D721Med (cell line): ENCODE results near the gene OXSR1.

ENCODE experiments used
- DNase-seq: peaks from one replicate; pipeline ENCODE4 v3.0.0; 2011; ENCODE audit warnings: low spot score; ENCODE audit not compliant: insufficient read length
- FAIRE-seq: peaks from 2 replicates; lab custom pipeline; 2011; peaks lifted over from hg19 to GRCh38; lab: Jason Lieb, UNC
- CTCF ChIP-seq: IDR thresholded peaks from 2 replicates; pipeline ENCODE4 v1.5.1; 2012; ENCODE audit warnings: mild to moderate bottlenecking, control low read depth; ENCODE audit not compliant: insufficient read depth; ENCODE audit errors: missing control alignments

The OXSR1 gene

DNA sequence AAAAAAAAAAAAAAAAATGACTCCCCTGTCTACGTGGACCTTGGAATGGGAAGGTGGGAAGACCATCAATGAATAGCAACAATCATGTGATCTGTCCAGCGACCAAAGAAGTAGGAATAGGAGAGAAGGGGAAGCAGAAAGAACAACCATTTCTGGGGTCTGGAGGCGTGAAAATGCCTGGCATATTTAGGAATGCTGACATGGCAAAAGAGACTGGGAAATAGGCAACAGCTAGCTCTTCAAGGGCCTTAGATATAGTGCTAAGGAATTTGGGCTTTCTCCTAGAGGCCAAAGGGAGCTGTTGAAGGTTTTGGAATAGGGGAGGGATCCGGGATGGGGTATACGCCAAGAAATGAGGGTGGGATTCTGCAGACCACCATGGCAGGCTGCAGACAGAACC, 106.2 kb downstream of the OXSR1 start:
- DNase-seq (no peak), FAIRE-seq (no peak)
- no peak for TF ChIP-seq CTCF

DNA sequence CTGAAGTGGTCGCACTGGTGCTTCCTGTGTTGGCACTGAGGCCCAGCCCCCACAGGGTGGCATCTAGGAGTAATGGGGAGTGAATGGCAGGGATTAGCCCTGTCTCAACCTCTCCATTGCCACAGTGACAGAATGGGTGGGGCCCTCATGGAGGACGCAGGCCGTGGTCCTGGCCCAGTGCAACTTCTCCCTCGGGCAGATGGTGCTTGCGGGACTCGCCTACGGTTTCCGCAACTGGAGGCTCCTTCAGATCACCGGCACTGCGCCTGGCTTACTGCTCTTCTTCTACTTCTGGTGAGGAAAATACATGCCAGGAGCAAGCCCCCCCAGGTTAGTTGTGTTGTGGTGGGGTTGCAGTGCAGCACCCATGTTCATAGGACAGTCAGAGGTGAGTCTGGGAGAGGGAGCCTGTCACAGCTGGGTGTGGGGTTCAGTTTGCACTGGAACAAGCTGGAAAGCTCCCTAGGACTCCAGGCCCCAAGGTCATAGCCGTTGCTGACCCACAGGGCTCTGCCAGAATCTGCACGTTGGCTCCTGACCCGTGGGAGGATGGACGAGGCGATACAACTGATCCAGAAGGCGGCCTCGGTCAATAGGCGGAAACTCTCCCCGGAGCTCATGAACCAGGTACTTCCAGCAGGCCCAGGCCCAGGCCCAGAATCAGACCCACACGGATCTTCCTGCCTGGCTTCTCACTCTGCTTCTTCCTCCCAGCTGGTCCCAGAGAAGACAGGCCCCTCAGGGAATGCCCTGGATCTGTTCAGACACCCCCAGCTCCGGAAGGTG, 109.7 kb downstream of the OXSR1 start:
- DNase-seq = no peak
- FAIRE-seq = no peak
- TF ChIP-seq CTCF = no peak

GRCh38 chr3:38275658-38276057, 110.3 kb downstream of the OXSR1 start:
- FAIRE-seq (no peak), DNase-seq (no peak)
- no peak for TF ChIP-seq CTCF

DNA sequence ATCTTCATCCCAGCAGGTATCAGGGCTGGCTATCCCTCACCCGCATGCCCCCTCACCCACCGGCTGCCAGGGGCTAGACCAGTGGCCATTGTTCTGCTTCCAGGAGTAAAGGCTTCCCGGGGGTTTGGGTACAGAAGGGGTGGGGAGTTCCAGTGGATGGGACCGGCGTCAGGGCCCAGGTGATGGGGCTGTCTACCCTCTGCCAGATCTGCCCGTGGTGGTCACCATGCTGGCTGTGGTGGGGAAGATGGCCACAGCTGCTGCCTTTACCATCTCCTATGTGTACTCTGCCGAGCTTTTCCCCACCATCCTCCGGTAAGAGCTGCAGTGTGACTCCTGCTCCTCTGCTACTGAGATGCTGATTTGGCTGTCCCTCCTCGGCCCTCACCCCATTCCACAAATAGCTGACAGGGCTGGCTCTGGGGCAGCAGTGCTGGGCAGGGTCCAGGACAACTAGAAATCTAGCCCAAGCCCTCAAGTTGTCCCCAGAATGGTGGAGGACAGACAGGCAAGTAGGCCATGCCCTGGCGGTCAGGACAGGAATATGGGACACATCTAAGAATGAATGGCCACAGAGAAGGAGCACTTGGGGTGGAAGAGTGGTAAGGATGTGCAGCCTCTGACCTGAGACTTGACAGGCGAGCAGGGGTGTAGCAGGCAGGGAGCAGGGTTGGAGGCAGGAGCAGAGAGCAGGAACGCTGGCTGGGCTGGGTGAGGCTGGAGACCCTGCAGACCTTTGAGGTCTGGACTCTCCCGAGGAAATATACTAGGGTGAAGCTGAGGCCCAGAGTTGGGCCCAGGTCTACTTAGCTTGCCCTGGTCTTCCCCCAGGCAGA, 111.0 kb downstream of the OXSR1 start:
- no peak for FAIRE-seq
- no peak for TF ChIP-seq CTCF
- DNase-seq = no peak

DNA sequence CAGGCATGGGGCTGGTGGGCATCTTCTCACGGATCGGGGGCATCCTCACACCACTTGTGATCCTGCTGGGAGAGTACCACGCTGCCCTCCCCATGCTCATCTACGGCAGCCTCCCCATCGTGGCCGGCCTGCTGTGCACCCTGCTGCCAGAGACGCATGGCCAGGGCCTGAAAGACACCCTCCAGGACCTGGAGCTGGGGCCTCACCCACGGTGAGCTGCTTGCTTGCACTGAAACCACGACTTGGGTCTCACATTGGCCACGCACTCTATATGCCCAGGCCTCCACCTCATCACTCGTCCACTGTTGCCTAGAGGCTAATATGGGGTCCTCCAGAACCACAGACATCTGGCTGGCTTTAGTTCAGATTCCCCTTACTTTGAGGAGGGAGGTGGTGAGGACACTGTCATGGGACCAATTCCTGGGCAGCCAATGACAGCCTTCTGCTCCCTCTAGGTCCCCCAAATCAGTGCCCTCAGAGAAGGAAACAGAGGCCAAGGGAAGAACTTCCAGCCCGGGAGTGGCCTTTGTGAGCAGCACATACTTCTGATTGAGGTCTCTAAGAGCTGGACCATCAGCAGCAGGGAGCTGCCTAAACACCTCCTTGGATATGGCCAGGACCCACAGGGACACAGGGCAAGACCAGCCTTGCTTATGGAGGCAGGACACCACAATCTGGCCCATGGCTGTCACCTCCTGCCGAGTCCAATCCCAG, 111.7 kb downstream of the OXSR1 start:
- TF ChIP-seq CTCF = no peak
- DNase-seq (no peak), FAIRE-seq (no peak)

- no peak for TF ChIP-seq CTCF
- FAIRE-seq (no peak), DNase-seq (no peak)
Observed at GRCh38 chr3:38278841-38279240, 113.5 kb downstream of the OXSR1 start.
